Endothelial cell of umbilical vein (primary cell): ENCODE results near the gene LAD1. TPM values are rescaled to one million over a fixed set of nuclear protein-coding genes. Genes with fewer than 3 reads are reported as not detected.

Source experiments
- BruUV-seq: library from RNA; stranded (reverse); fragments of 400-500 nt; replicated peaks from 2 replicates; lab custom pipeline; 2021; lab: Mats Ljungman, UMichigan
- CTCF ChIA-PET: fragments of 300-600, 350-600 bp; sonication (Branson Sonifier 250); formaldehyde crosslinking; loops from one replicate; lab custom pipeline; 2021; ENCODE audit warnings: antibody characterized with exemption, inconsistent platforms; lab: Charles Lee
- POLR2A ChIA-PET: fragments of 300-600, 350-600 bp; sonication (Branson Sonifier 250); formaldehyde crosslinking; loops from one replicate; lab custom pipeline; 2021; ENCODE audit warnings: antibody characterized with exemption, inconsistent platforms; lab: Charles Lee
- DNase-seq: peaks from one replicate; pipeline ENCODE4 v3.0.0-alpha.2; 2011; ENCODE audit warnings: low read depth, low spot score
- FAIRE-seq: peaks from 2 replicates; lab custom pipeline; 2011; peaks lifted over from hg19 to GRCh38; lab: Jason Lieb, UNC
- H2AFZ ChIP-seq: 2 replicates; pipeline ENCODE4 v1.6.0; 2012; ENCODE audit warnings: low read depth, low read length, control low read depth, inconsistent platforms
- H3K27ac ChIP-seq: 2 replicates; pipeline ENCODE4 v1.5.1; 2011; ENCODE audit warnings: low read depth, mild to moderate bottlenecking, control low read depth, low read length, moderate library complexity; ENCODE audit not compliant: insufficient read depth
- H3K27me3 ChIP-seq, 2 experiments: 2 replicates each; pipeline versions ENCODE4 v1.6.0 to v1.6.1; 2011; ENCODE audit warnings: low read length in 2 of 2, mixed read lengths in 1 of 2; ENCODE audit not compliant: control insufficient read depth in 2 of 2, insufficient read depth in 2 of 2
- H3K36me3 ChIP-seq, 2 experiments: 2 replicates in 1 of 2; 3 replicates in 1 of 2; pipeline ENCODE4 v1.5.1; 2011; ENCODE audit warnings: low read length in 2 of 2, mild to moderate bottlenecking in 1 of 2, moderate library complexity in 1 of 2; ENCODE audit not compliant: control insufficient read depth in 2 of 2, insufficient read depth in 2 of 2; ENCODE audit errors: extremely low read depth in 1 of 2
- H3K4me1 ChIP-seq: 3 replicates; pipeline ENCODE4 v1.5.1; 2011; ENCODE audit warnings: mild to moderate bottlenecking, low read length; ENCODE audit not compliant: control insufficient read depth, insufficient read depth; ENCODE audit errors: extremely low read depth
- H3K4me2 ChIP-seq: 2 replicates; pipeline ENCODE4 v1.6.1; 2011; ENCODE audit warnings: low read length, control low read depth, mixed read lengths; ENCODE audit not compliant: insufficient read depth
- H3K4me3 ChIP-seq, 3 experiments: fragments of 200-600 bp in 1 of 3; sonication (generic), shearing (Covaris generic) in 1 of 3; replicated peaks in 1 of 3; 2 replicates each; pipeline ENCODE4 v1.5.1; 2011 to 2016; ENCODE audit warnings: control low read depth in 3 of 3, low read length in 3 of 3, mild to moderate bottlenecking in 2 of 3, inconsistent platforms in 1 of 3, low read depth in 1 of 3, moderate library complexity in 1 of 3; ENCODE audit not compliant: insufficient read depth in 1 of 3
- H3K79me2 ChIP-seq: 2 replicates; pipeline ENCODE4 v1.6.0; 2012; ENCODE audit warnings: low read length, inconsistent platforms; ENCODE audit not compliant: control insufficient read depth, insufficient read depth
- H3K9ac ChIP-seq: replicated peaks from 2 replicates; pipeline ENCODE3; 2011; ENCODE audit warnings: low read length, control low read depth; ENCODE audit not compliant: insufficient read depth; ENCODE audit errors: extremely low read depth
- H3K9me1 ChIP-seq: replicated peaks from 3 replicates; pipeline ENCODE4 v1.6.0; 2011; ENCODE audit warnings: mild to moderate bottlenecking, low read length; ENCODE audit not compliant: control insufficient read depth, insufficient read depth; ENCODE audit errors: extremely low read depth
- H3K9me3 ChIP-seq: replicated peaks from 2 replicates; pipeline ENCODE4 v1.5.1; 2012; ENCODE audit warnings: low read length, inconsistent platforms; ENCODE audit not compliant: control insufficient read depth, insufficient read depth
- H4K20me1 ChIP-seq: replicated peaks from 2 replicates; pipeline ENCODE3; 2011; ENCODE audit warnings: mild to moderate bottlenecking, low read length; ENCODE audit not compliant: control insufficient read depth, insufficient read depth; ENCODE audit errors: extremely low read depth
- EZH2 ChIP-seq: IDR thresholded peaks from 2 replicates; pipeline ENCODE4 v1.6.1; 2012; ENCODE audit warnings: borderline replicate concordance, low read depth, mild to moderate bottlenecking, moderate library complexity, low read length, inconsistent platforms; ENCODE audit not compliant: severe bottlenecking
- FOS ChIP-seq: IDR thresholded peaks from 2 replicates; pipeline ENCODE4 v1.6.1; 2011; ENCODE audit warnings: mild to moderate bottlenecking, low read length, moderate library complexity, borderline replicate concordance; ENCODE audit not compliant: insufficient read depth
- GATA2 ChIP-seq: IDR thresholded peaks from 2 replicates; pipeline ENCODE4 v1.7.0; 2011; ENCODE audit warnings: low read depth, mild to moderate bottlenecking, moderate library complexity, mixed read lengths, low read length; ENCODE audit not compliant: insufficient read length, insufficient read depth
- JUN ChIP-seq: IDR thresholded peaks from 2 replicates; pipeline ENCODE4 v1.6.1; 2011; ENCODE audit warnings: borderline replicate concordance, low read depth; ENCODE audit not compliant: insufficient read length, insufficient read depth
- MYC ChIP-seq: IDR thresholded peaks from one replicate; pipeline ENCODE4 v1.6.1; 2011; ENCODE audit warnings: mild to moderate bottlenecking, low read depth, low read length
- POLR2A ChIP-seq: IDR thresholded peaks from 2 replicates; pipeline ENCODE4 v1.6.1; 2012; ENCODE audit warnings: low read depth, mild to moderate bottlenecking, control low read depth, low read length
- POLR2AphosphoS5 ChIP-seq: IDR thresholded peaks from 2 replicates; pipeline ENCODE4 v1.6.1; 2012; ENCODE audit warnings: low read depth, mild to moderate bottlenecking, control low read depth, low read length, moderate library complexity; ENCODE audit not compliant: insufficient read depth
- dilution Hi-C: fragments of 300-500 bp; cut with MboI; formaldehyde crosslinking; loops from one replicate; pipeline ENCODE4 v1.15.0; 2019; ENCODE audit warnings: low sequenced_read_pairs; ENCODE audit not compliant: extremely low pct_ligation_motif_present
- intact Hi-C: fragments of 100-400 bp; cut with micrococcal nuclease; formaldehyde crosslinking; loops from one replicate; pipeline ENCODE4 v1.10.0; 2022
- polyA plus RNA-seq, 4 experiments: library from polyadenylated mRNA; depleted of rRNA in 3 of 4; stranded (reverse) in 3 of 4; unstranded in 1 of 4; fragments of >200 nt; gene quantifications; 2 replicates each; pipeline versions ENCODE4 v1.2.1 to v1.2.3, GENCODE V29; 2011 to 2012; ENCODE audit warnings: missing spikeins in 1 of 4
- total RNA-seq: library from RNA; stranded (reverse); gene quantifications from 2 replicates; pipeline ENCODE4 v1.2.3, GENCODE V29; 2021
- TF ChIP-seq, protein P1 (sequence below), 2 donors: IDR thresholded peaks; 1 replicate in 1 of 2; 2 replicates in 1 of 2; pipeline ENCODE4 v1.5.1; 2011; ENCODE audit warnings: low read length in 2 of 2, mild to moderate bottlenecking in 2 of 2, moderate library complexity in 2 of 2, control low read depth in 1 of 2, inconsistent platforms in 1 of 2, low read depth in 1 of 2; ENCODE audit not compliant: insufficient read depth in 1 of 2; ENCODE audit errors: extremely low read depth in 1 of 2
- TF ChIP-seq, protein P2 (sequence below): IDR thresholded peaks from 2 replicates; pipeline ENCODE4 v1.6.1; 2011; ENCODE audit not compliant: insufficient read depth, insufficient read length

Gene LAD1
- total and polyA plus RNA-seq, 2 donors (not counting 3 experiments of a cell fraction or from before 2014, with no cell fraction given), result not detected

DNA sequence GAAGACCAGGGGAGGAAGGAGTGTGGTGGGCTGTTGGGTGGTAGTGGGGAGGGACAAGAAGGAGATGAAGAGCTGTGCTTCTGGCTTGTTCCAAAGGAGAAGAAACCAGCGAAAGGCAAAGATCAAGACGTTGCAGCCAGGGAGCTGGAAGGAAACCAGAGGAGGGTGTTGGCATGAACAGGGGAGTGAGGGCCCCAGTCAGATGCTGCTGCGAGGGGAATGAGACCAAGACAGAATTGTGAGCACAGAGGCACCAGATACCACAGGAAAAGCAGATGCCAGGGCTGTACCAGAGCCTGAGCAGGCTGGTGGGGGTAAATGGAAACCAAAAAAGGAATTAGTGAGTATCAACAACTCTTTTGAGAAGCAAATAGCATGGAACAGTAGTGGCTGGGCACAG, 6.0 kb downstream of the LAD1 start:
- BruUV-seq, result no TSS peak
- Histone ChIP-seq H2AFZ (no peak overlapping the region), H3K4me3 (no peak overlapping the region), H4K20me1 (no peaks in the 10 kb centered on the region), H3K27me3 (peaks cover 15 to 24% of the 10 kb centered on the region in 2 experiments), H3K9me1 (no peaks in the 10 kb centered on the region), H3K27ac (no peak overlapping the region), H3K36me3 (no peaks in the 10 kb centered on the region), H3K9ac (no peak overlapping the region), H3K4me2 (no peak overlapping the region), H3K9me3 (no peaks in the 10 kb centered on the region), H3K79me2 (no peaks in the 10 kb centered on the region), H3K4me1 (no peaks in the 10 kb centered on the region)
- DNase-seq (no peak), FAIRE-seq (no peak)
- intact Hi-C loops (no loop called here), dilution Hi-C loops (no loop called here)
- POLR2A ChIA-PET, result no interaction called here
- TF ChIP-seq, protein P1, sequence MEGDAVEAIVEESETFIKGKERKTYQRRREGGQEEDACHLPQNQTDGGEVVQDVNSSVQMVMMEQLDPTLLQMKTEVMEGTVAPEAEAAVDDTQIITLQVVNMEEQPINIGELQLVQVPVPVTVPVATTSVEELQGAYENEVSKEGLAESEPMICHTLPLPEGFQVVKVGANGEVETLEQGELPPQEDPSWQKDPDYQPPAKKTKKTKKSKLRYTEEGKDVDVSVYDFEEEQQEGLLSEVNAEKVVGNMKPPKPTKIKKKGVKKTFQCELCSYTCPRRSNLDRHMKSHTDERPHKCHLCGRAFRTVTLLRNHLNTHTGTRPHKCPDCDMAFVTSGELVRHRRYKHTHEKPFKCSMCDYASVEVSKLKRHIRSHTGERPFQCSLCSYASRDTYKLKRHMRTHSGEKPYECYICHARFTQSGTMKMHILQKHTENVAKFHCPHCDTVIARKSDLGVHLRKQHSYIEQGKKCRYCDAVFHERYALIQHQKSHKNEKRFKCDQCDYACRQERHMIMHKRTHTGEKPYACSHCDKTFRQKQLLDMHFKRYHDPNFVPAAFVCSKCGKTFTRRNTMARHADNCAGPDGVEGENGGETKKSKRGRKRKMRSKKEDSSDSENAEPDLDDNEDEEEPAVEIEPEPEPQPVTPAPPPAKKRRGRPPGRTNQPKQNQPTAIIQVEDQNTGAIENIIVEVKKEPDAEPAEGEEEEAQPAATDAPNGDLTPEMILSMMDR (IDR thresholded peaks at IDR 0.05; ENCODE audit: extremely low read depth in 1 of 2, insufficient read depth in 1 of 2, low read depth in 1 of 2, low read length in 2 of 2), result no peak
- TF ChIP-seq GATA2 (no peak), MYC (no peak), JUN (no peak), POLR2A (no peak), FOS (no peak), EZH2 (no peak), POLR2AphosphoS5 (no peak)
- TF ChIP-seq, protein P2, sequence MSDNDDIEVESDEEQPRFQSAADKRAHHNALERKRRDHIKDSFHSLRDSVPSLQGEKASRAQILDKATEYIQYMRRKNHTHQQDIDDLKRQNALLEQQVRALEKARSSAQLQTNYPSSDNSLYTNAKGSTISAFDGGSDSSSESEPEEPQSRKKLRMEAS, result no peak
- CTCF ChIA-PET, result interaction anchor here (1.2 to 1.4 kb wide), 2 partner anchors 13 to 42 kb away, joined by 5 to 6 read pairs; no protein-coding TSS in a partner anchor
